Progenitor cell of endocrine pancreas (in vitro differentiated cells): ENCODE data around the gene SELENOV. TPM values are rescaled to one million over a fixed set of nuclear protein-coding genes. Genes with fewer than 3 reads are reported as not detected.

Experiments used
- DNase-seq: peaks from one replicate; pipeline ENCODE4 v3.0.0; 2021; ENCODE audit warnings: low spot score; ENCODE audit not compliant: unreplicated experiment
- H3K27ac Mint-ChIP-seq: 2 replicates; pipeline ENCODE4 v1.8.0; 2021; ENCODE audit warnings: mild to moderate bottlenecking, moderate library complexity, mixed read lengths
- H3K27me3 Mint-ChIP-seq: 2 replicates; pipeline ENCODE4 v1.8.0; 2021; ENCODE audit warnings: mixed read lengths
- H3K36me3 Mint-ChIP-seq: 2 replicates; pipeline ENCODE4 v1.8.0; 2022; ENCODE audit warnings: mixed read lengths; ENCODE audit not compliant: insufficient read depth
- H3K4me1 Mint-ChIP-seq: 2 replicates; pipeline ENCODE4 v1.8.0; 2021; ENCODE audit warnings: low read depth, mixed read lengths
- H3K4me3 Mint-ChIP-seq: 2 replicates; pipeline ENCODE4 v1.8.0; 2021; ENCODE audit warnings: low read depth, mild to moderate bottlenecking, moderate library complexity, mixed read lengths
- H3K9me3 Mint-ChIP-seq: 2 replicates; pipeline ENCODE4 v1.8.0; 2021; ENCODE audit warnings: low read depth, mixed read lengths
- total RNA-seq: library from RNA; stranded (reverse); gene quantifications from 2 replicates; pipeline ENCODE4 v1.2.1, GENCODE V29; 2021
- TF ChIP-seq, protein P1 (sequence below): fragments of 200-600 bp; sonication (generic); IDR thresholded peaks from one replicate; pipeline ENCODE4 v1.5.0; 2021; ENCODE audit warnings: antibody characterized with exemption, mild to moderate bottlenecking; ENCODE audit not compliant: unreplicated experiment

Gene SELENOV
- total RNA-seq, 1 donor from 2014 or later: 5.1 TPM

DNA sequence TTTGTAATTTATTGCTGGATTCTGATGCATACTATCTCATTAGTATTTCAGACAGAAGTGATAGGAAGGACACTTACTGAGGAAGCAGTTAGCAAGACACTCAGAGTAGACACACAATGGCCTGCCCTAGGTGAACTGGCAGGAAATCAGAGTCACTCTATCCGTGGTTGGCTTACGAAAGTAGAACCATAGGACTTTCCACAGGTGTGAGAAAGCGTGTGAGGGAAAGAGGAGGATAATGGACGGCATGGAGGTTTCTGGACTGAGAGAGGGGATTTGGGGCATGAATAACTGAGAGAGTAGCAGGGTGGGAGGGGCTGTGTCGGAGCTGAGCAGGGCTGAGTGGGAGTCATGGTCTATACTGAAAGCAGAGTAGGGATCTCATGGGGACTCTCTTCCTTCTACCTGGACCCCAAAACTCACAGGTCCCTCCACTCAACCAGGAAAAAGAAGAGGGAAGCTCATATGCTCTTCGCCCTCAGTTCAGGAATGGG, 43.7 kb downstream of the SELENOV start:
- peaks cover 53% of the 10 kb centered on the region for H3K27me3 Mint-ChIP-seq

DNA sequence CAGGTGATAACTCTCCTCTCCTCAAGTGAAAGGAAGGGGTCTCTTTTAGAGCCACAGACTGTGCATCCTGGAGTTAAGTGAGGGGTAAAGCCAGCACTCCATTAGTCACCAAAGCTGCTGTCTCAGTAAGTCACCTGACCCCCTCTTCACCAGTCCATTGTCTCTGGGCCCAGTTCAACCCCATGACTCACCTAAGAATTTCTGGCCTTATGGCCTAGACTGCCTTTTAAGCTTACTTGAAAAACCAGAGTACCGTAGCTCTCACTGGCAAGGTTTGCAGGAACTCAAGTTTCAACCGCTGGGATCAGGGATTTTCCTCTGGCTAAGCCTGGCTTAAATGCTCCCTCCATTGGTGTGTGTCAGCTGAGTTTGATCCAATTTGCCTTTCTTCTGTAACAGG, 48.5 kb downstream of the SELENOV start:
- DNase-seq: no peak
- Mint-ChIP-seq H3K4me1 (no peaks in the 10 kb centered on the region), H3K27me3 (peaks cover 36% of the 10 kb centered on the region), H3K4me3 (no peak overlapping the region), H3K27ac (no peak overlapping the region), H3K36me3 (no peaks in the 10 kb centered on the region), H3K9me3 (no peaks in the 10 kb centered on the region)
- TF ChIP-seq, protein P1, sequence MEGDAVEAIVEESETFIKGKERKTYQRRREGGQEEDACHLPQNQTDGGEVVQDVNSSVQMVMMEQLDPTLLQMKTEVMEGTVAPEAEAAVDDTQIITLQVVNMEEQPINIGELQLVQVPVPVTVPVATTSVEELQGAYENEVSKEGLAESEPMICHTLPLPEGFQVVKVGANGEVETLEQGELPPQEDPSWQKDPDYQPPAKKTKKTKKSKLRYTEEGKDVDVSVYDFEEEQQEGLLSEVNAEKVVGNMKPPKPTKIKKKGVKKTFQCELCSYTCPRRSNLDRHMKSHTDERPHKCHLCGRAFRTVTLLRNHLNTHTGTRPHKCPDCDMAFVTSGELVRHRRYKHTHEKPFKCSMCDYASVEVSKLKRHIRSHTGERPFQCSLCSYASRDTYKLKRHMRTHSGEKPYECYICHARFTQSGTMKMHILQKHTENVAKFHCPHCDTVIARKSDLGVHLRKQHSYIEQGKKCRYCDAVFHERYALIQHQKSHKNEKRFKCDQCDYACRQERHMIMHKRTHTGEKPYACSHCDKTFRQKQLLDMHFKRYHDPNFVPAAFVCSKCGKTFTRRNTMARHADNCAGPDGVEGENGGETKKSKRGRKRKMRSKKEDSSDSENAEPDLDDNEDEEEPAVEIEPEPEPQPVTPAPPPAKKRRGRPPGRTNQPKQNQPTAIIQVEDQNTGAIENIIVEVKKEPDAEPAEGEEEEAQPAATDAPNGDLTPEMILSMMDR: no peak

More for the DNA sequence above, 43.7 kb downstream of the SELENOV start:
- DNase-seq: no peak
- H3K4me3 Mint-ChIP-seq: no peak overlapping the region
- H3K4me1 Mint-ChIP-seq: peaks cover 5% of the 10 kb centered on the region
- TF ChIP-seq, protein P1: no peak
- H3K36me3 Mint-ChIP-seq: no peaks in the 10 kb centered on the region
- no peaks in the 10 kb centered on the region for H3K9me3 Mint-ChIP-seq
- H3K27ac Mint-ChIP-seq: no peak overlapping the region

DNA sequence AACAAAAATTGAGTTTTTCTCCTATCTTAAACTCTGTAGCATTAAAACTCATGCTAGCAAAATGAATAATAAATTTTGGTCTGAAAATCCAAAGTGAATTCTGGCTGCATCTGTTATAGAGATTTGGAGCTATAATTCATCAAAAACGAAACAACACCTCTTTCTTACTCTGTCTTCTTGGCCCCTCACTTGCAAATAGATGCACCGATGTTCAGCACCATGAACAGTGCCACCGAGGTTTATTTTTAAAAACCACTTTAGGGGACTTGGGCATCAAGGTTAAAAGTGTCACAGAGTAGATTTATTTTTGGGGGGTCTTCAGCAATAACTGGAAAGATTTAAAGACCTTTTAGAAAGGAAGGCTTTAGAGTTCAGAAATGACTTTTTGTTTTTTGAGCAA, 51.1 kb downstream of the SELENOV start:
- TF ChIP-seq, protein P1: no peak
- H3K27ac Mint-ChIP-seq: no peak overlapping the region
- H3K4me1 Mint-ChIP-seq: no peaks in the 10 kb centered on the region
- no peak for DNase-seq
- no peaks in the 10 kb centered on the region for H3K36me3 Mint-ChIP-seq
- no peaks in the 10 kb centered on the region for H3K9me3 Mint-ChIP-seq
- H3K27me3 Mint-ChIP-seq: peaks cover 31% of the 10 kb centered on the region
- no peak overlapping the region for H3K4me3 Mint-ChIP-seq

DNA sequence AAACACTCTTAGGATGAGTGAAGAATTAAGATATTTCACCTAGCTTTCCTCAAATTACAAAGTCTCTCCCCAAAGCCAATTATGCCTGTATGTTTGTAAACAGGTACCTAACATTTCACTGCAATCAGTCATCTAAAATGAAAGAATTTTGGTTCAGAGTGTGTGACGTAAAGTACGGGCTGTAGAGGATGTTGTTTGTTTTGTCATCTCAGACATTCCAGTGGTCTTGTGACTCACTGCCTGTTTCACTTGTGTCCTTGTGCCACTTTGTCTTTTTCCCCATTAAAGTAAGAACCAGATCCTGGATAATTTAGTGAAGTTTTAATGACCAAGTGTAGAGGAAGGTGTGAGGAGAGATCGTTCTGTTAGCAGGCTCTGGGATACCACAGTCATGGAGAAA, 53.7 kb downstream of the SELENOV start:
- DNase-seq: no peak
- Mint-ChIP-seq H3K9me3 (peaks cover 10% of the 10 kb centered on the region), H3K4me3 (no peak overlapping the region), H3K27me3 (peaks cover 26% of the 10 kb centered on the region), H3K36me3 (no peaks in the 10 kb centered on the region), H3K27ac (no peak overlapping the region), H3K4me1 (no peaks in the 10 kb centered on the region)
- TF ChIP-seq, protein P1: no peak

Other genes starting within 250 kb of the SELENOV start
- not detected in 2 replicates for gene IFNL2, start 246.7 kb upstream of the SELENOV start, total RNA-seq
- not detected in 2 replicates for gene IFNL1, start 218.7 kb upstream of the SELENOV start, total RNA-seq
- 4.8 and 5.2 TPM in 2 replicates for gene LRFN1, start 194.3 kb upstream of the SELENOV start, total RNA-seq
- gene GMFG, start 179.1 kb upstream of the SELENOV start, total RNA-seq: not detected in 2 replicates
- gene SAMD4B, start 172.7 kb upstream of the SELENOV start, total RNA-seq: 140 and 152 TPM in 2 replicates
- 49.4 and 49.5 TPM in 2 replicates for gene PAF1, start 124.0 kb upstream of the SELENOV start, total RNA-seq
- 36.3 and 39.0 TPM in 2 replicates for gene MED29, start 123.8 kb upstream of the SELENOV start, total RNA-seq
- 10.5 and 10.6 TPM in 2 replicates for gene ZFP36, start 108.3 kb upstream of the SELENOV start, total RNA-seq
- 162 and 170 TPM in 2 replicates for gene PLEKHG2, start 102.5 kb upstream of the SELENOV start, total RNA-seq
- 1,449 and 1,510 TPM in 2 replicates for gene RPS16, start 79.2 kb upstream of the SELENOV start, total RNA-seq
- gene SUPT5H, start 69.6 kb upstream of the SELENOV start, total RNA-seq: 170 and 171 TPM in 2 replicates
- gene TIMM50, start 34.3 kb upstream of the SELENOV start, total RNA-seq: 79.3 TPM in 2 replicates
- gene DLL3, start 16.2 kb upstream of the SELENOV start, total RNA-seq: 0.93 and 1.1 TPM in 2 replicates
- gene EID2B, start 17.7 kb downstream of the SELENOV start, total RNA-seq: 1.8 and 2.0 TPM in 2 replicates
- 21.0 and 24.1 TPM in 2 replicates for gene EID2, start 25.0 kb downstream of the SELENOV start, total RNA-seq
- not detected in 2 replicates for gene LGALS13, start 87.4 kb downstream of the SELENOV start, total RNA-seq
- gene LGALS16, start 140.8 kb downstream of the SELENOV start, total RNA-seq: not detected in 2 replicates
- gene LGALS14, start 189.3 kb downstream of the SELENOV start, total RNA-seq: not detected in 2 replicates
- gene CLC, start 222.9 kb downstream of the SELENOV start, total RNA-seq: not detected in 2 replicates